ENCODE measurements around the gene ZNF580. TPM values are rescaled to one million over a fixed set of nuclear protein-coding genes. Genes with fewer than 3 reads are reported as not detected.

The ZNF580 gene
- total RNA-seq, 1 experiment from 2014 or later: 15.2 TPM

DNA sequence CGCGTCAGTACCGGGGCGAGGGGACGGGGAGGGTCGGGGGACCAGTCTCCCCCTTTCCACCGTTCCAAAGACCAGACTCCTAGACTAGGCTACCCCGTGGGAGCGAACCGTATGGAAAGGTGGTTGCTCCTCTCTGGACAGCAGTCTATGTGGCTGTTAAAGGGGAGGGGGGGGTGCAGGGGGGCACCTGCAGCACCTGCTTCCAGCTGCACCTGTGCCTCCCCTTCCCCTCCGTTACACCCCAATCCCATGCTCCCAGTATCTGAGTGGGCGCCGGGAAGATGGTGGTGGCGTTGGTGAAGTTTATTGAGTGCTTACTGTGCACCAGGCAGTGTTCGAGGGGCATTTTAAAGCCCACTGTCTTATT, 40.2 kb upstream of the ZNF580 start:
- H3K36me3 ChIP-seq (ENCODE audit: low read depth, low read length): no peaks in the 10 kb centered on the region; the same call in 1 of the 2 replicates
- H3K4me1 ChIP-seq (ENCODE audit: insufficient read depth, low read length): peaks cover 19% of the 10 kb centered on the region
- H3K4me3 ChIP-seq (ENCODE audit: low read length): peak overlapping the region; percentile 77
- H3K27ac ChIP-seq (ENCODE audit: low read length): peak overlapping the region; percentile 87; the same call in 1 of the 2 replicates
- peaks cover 6% of the 10 kb centered on the region for H3F3A ChIP-seq (ENCODE audit: low read length, unreplicated experiment)
- H2AFZ ChIP-seq (ENCODE audit: low read length): peak overlapping the region; percentile 63
- no peaks in the 10 kb centered on the region for H3K9me3 ChIP-seq (ENCODE audit: low read length)
- H3K4me2 ChIP-seq (ENCODE audit: low read length): peak overlapping the region; percentile 90
- BruUV-seq (replicated peaks): no TSS peak
- no peaks in the 10 kb centered on the region for H4K20me1 ChIP-seq (ENCODE audit: low read length)
- ChIA-PET CTCF (no interaction called here), POLR2A (ENCODE audit: unreplicated experiment) (no interaction called here)
- H3K27me3 ChIP-seq (ENCODE audit: low read length): no peaks in the 10 kb centered on the region
- peak overlapping the region; percentile 95 for H3K9ac ChIP-seq (ENCODE audit: low read length)
- no peak for TF ChIP-seq EZH2phosphoT487 (IDR thresholded peaks at IDR 0.05; ENCODE audit: borderline replicate concordance, low read length)
- TF ChIP-seq, protein P1, sequence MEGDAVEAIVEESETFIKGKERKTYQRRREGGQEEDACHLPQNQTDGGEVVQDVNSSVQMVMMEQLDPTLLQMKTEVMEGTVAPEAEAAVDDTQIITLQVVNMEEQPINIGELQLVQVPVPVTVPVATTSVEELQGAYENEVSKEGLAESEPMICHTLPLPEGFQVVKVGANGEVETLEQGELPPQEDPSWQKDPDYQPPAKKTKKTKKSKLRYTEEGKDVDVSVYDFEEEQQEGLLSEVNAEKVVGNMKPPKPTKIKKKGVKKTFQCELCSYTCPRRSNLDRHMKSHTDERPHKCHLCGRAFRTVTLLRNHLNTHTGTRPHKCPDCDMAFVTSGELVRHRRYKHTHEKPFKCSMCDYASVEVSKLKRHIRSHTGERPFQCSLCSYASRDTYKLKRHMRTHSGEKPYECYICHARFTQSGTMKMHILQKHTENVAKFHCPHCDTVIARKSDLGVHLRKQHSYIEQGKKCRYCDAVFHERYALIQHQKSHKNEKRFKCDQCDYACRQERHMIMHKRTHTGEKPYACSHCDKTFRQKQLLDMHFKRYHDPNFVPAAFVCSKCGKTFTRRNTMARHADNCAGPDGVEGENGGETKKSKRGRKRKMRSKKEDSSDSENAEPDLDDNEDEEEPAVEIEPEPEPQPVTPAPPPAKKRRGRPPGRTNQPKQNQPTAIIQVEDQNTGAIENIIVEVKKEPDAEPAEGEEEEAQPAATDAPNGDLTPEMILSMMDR (conservative IDR thresholded peaks at IDR 0.05; ENCODE audit: low read depth, low read length): no peak
- no peak for TF ChIP-seq EZH2 (IDR thresholded peaks at IDR 0.05; ENCODE audit: low read length, unreplicated experiment)
- intact Hi-C loops (cut with micrococcal nuclease): no loop called here
- DNase-seq: no peak
- H3K9me2 ChIP-seq (replicated peaks; ENCODE audit: low read length): no peaks in the 10 kb centered on the region
- H3K79me2 ChIP-seq (ENCODE audit: low read length): peaks cover 12% of the 10 kb centered on the region
- ATAC-seq: no peak

DNA sequence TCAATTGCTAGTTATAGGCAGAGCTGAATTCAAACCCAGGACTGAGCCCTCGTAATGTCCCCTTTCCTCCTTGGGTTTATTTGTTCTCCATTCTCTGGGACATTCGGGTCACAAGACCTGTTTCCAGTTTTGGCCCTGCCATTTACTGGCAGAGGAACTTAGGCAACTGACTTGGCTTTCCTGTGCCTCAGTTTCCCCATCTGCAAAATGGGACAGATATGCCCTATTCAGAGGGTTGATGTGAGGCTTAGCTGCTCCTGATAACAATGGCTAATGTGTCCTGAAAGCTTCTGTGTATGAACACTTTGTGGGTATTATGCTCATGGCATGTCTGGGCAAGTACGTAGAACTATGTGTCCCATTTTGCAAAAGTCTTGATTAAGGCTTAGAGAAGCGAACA, 39.7 kb upstream of the ZNF580 start:
- no peak for ATAC-seq
- no peaks in the 10 kb centered on the region for H3K9me2 ChIP-seq (replicated peaks; ENCODE audit: low read length)
- CTCF ChIA-PET: no interaction called here
- TF ChIP-seq EZH2 (IDR thresholded peaks at IDR 0.05; ENCODE audit: low read length, unreplicated experiment) (no peak), EZH2phosphoT487 (IDR thresholded peaks at IDR 0.05; ENCODE audit: borderline replicate concordance, low read length) (no peak)
- TF ChIP-seq, protein P1 (conservative IDR thresholded peaks at IDR 0.05; ENCODE audit: low read depth, low read length): no peak
- no TSS peak for BruUV-seq (replicated peaks)
- POLR2A ChIA-PET (ENCODE audit: unreplicated experiment): no interaction called here
- H3K36me3 ChIP-seq (ENCODE audit: low read depth, low read length): no peaks in the 10 kb centered on the region; the same call in 1 of the 2 replicates
- peaks cover 16% of the 10 kb centered on the region for H3K79me2 ChIP-seq (ENCODE audit: low read length)
- peaks cover 6% of the 10 kb centered on the region for H3F3A ChIP-seq (ENCODE audit: low read length, unreplicated experiment)
- H3K27me3 ChIP-seq (ENCODE audit: low read length): no peaks in the 10 kb centered on the region
- intact Hi-C loops (cut with micrococcal nuclease): no loop called here
- no peak overlapping the region for H3K27ac ChIP-seq (ENCODE audit: low read length)
- H2AFZ ChIP-seq (ENCODE audit: low read length): peak overlapping the region; percentile 63
- peak overlapping the region; percentile 95 for H3K9ac ChIP-seq (ENCODE audit: low read length)
- peak overlapping the region; percentile 90 for H3K4me2 ChIP-seq (ENCODE audit: low read length)
- H3K4me1 ChIP-seq (ENCODE audit: insufficient read depth, low read length): peaks cover 19% of the 10 kb centered on the region
- no peak for DNase-seq
- no peaks in the 10 kb centered on the region for H4K20me1 ChIP-seq (ENCODE audit: low read length)
- no peaks in the 10 kb centered on the region for H3K9me3 ChIP-seq (ENCODE audit: low read length)
- H3K4me3 ChIP-seq (ENCODE audit: low read length): peak overlapping the region; percentile 77

DNA sequence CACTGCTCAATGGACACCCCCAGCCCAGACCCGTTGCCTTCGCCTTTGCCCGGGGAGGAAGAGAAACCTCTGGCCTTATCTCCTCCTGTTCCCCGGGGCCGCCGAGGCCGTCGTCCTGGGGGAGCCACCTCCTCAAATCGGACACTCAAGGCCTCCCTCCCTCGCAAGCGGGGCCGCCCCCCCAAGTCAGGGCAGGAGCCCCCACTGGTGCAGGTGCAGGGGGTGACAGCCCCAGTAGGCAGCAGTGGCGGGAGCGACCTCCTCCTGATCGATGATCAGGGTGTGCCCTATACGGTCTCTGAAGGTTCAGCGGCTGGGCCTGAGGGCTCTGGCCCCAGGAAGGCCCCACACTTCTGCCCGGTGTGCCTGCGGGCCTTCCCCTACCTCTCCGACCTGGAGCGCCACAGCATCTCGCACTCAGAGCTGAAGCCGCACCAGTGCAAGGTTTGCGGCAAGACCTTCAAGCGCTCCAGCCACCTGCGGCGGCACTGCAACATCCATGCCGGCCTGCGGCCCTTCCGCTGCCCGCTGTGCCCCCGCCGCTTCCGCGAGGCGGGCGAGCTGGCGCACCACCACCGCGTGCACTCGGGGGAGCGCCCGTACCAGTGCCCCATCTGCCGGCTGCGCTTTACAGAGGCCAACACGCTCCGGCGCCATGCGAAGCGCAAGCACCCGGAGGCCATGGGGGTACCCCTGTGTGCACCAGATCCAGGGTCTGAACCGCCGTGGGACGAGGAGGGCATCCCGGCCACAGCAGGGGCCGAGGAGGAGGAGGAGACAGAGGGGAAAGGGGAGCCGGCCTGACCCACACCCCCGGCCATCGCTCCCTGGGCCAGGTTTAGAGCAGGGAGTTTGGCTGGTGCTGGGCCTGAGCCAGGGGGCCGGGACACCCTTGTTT, 38.4 kb upstream of the ZNF580 start:
- ChIA-PET POLR2A (ENCODE audit: unreplicated experiment) (no interaction called here), CTCF (no interaction called here)
- no peak overlapping the region for H3K27ac ChIP-seq (ENCODE audit: low read length)

More for the DNA sequence above, 38.4 kb upstream of the ZNF580 start:
- no peaks in the 10 kb centered on the region for H3K9me2 ChIP-seq (replicated peaks; ENCODE audit: low read length)
- DNase-seq (no peak), ATAC-seq (no peak)
- H2AFZ ChIP-seq (ENCODE audit: low read length): no peak overlapping the region
- H3K27me3 ChIP-seq (ENCODE audit: low read length): no peaks in the 10 kb centered on the region
- H3F3A ChIP-seq (ENCODE audit: low read length, unreplicated experiment): peaks cover 6% of the 10 kb centered on the region
- H3K4me3 ChIP-seq (ENCODE audit: low read length): no peak overlapping the region
- H3K9ac ChIP-seq (ENCODE audit: low read length): no peak overlapping the region
- no peaks in the 10 kb centered on the region for H4K20me1 ChIP-seq (ENCODE audit: low read length)
- peaks cover 27% of the 10 kb centered on the region for H3K79me2 ChIP-seq (ENCODE audit: low read length)
- peaks cover 29% of the 10 kb centered on the region for H3K4me1 ChIP-seq (ENCODE audit: insufficient read depth, low read length)
- no TSS peak for BruUV-seq (replicated peaks)
- H3K36me3 ChIP-seq (ENCODE audit: low read depth, low read length): no peaks in the 10 kb centered on the region
- TF ChIP-seq, protein P1 (conservative IDR thresholded peaks at IDR 0.05; ENCODE audit: low read depth, low read length): no peak
- TF ChIP-seq EZH2 (IDR thresholded peaks at IDR 0.05; ENCODE audit: low read length, unreplicated experiment): no peak
- no peaks in the 10 kb centered on the region for H3K9me3 ChIP-seq (ENCODE audit: low read length)
- H3K4me2 ChIP-seq (ENCODE audit: low read length): no peak overlapping the region
- intact Hi-C loops (cut with micrococcal nuclease): no loop called here
